HL-60 (cell line): ENCODE measurements around the gene TMF1.
A peak's percentile ranks its signal among the peaks of the same experiment; 100 is the strongest.

Source experiments
- DNase-seq, 2 experiments: peaks; one replicate each; pipeline ENCODE4 v3.0.0-alpha.2; 2010 to 2020; ENCODE audit warnings: low read depth in 1 of 2, low spot score in 1 of 2
- H3K27ac ChIP-seq: fragments of 250-450 bp; sonication (Bioruptor Pico); replicated peaks from 2 replicates; pipeline ENCODE4 v1.5.1; 2020; ENCODE audit warnings: mild to moderate bottlenecking, moderate library complexity
- H3K27me3 ChIP-seq: fragments of 250-450 bp; sonication (Bioruptor Pico); 2 replicates; pipeline ENCODE4 v1.5.1; 2021; ENCODE audit warnings: mild to moderate bottlenecking, moderate library complexity; ENCODE audit not compliant: insufficient read depth, poor library complexity, severe bottlenecking
- H3K4me3 ChIP-seq: replicated peaks from 2 replicates; pipeline ENCODE4 v1.5.1; 2011; ENCODE audit warnings: mild to moderate bottlenecking, control low read depth, low read length; ENCODE audit not compliant: insufficient read depth
- GABPA ChIP-seq: IDR thresholded peaks from 2 replicates; pipeline ENCODE4 v1.6.1; 2012; ENCODE audit warnings: low read depth
- POLR2AphosphoS5 ChIP-seq: IDR thresholded peaks from 2 replicates; pipeline ENCODE4 v1.6.1; 2012; ENCODE audit warnings: low read depth
- SPI1 ChIP-seq: IDR thresholded peaks from 2 replicates; pipeline ENCODE4 v1.6.1; 2012; ENCODE audit warnings: low read depth, mild to moderate bottlenecking, borderline replicate concordance
- TF ChIP-seq, protein P1 (sequence below): IDR thresholded peaks from 2 replicates; pipeline ENCODE4 v1.6.1; 2012; ENCODE audit warnings: low read depth; ENCODE audit not compliant: insufficient replicate concordance
- TF ChIP-seq, protein P2 (sequence below): IDR thresholded peaks from one replicate; pipeline ENCODE4 v1.5.1; 2011; ENCODE audit warnings: low read length, control low read depth, inconsistent platforms; ENCODE audit not compliant: insufficient read depth

TMF1 gene

DNA sequence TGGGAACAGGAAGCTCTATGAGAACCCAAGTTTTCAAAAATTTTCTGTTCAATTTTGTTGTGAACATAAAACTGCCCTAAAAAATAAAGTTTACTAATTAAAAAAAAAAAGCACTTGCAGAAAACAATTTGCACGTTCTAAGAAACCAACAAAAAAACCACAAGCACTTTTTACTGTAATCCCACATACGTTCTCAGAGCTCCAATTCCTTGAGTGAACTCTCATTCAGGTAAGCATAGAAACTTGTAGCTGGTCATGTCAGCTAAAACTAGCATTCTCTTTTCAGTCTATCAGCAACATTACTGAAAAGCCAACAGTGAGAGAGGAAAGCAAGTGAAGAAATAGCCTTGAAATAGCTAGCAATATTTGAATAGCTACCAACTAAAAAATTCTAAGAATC is 11.5 kb upstream of the TMF1 start:
- DNase-seq, result no peak
- no peaks in the 10 kb centered on the region for H3K27me3 ChIP-seq
- no peak overlapping the region for H3K4me3 ChIP-seq
- no peak overlapping the region for H3K27ac ChIP-seq
- TF ChIP-seq, protein P1, sequence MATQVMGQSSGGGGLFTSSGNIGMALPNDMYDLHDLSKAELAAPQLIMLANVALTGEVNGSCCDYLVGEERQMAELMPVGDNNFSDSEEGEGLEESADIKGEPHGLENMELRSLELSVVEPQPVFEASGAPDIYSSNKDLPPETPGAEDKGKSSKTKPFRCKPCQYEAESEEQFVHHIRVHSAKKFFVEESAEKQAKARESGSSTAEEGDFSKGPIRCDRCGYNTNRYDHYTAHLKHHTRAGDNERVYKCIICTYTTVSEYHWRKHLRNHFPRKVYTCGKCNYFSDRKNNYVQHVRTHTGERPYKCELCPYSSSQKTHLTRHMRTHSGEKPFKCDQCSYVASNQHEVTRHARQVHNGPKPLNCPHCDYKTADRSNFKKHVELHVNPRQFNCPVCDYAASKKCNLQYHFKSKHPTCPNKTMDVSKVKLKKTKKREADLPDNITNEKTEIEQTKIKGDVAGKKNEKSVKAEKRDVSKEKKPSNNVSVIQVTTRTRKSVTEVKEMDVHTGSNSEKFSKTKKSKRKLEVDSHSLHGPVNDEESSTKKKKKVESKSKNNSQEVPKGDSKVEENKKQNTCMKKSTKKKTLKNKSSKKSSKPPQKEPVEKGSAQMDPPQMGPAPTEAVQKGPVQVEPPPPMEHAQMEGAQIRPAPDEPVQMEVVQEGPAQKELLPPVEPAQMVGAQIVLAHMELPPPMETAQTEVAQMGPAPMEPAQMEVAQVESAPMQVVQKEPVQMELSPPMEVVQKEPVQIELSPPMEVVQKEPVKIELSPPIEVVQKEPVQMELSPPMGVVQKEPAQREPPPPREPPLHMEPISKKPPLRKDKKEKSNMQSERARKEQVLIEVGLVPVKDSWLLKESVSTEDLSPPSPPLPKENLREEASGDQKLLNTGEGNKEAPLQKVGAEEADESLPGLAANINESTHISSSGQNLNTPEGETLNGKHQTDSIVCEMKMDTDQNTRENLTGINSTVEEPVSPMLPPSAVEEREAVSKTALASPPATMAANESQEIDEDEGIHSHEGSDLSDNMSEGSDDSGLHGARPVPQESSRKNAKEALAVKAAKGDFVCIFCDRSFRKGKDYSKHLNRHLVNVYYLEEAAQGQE, result no peak
- TF ChIP-seq SPI1 (no peak), POLR2AphosphoS5 (no peak), GABPA (no peak)
- TF ChIP-seq, protein P2, sequence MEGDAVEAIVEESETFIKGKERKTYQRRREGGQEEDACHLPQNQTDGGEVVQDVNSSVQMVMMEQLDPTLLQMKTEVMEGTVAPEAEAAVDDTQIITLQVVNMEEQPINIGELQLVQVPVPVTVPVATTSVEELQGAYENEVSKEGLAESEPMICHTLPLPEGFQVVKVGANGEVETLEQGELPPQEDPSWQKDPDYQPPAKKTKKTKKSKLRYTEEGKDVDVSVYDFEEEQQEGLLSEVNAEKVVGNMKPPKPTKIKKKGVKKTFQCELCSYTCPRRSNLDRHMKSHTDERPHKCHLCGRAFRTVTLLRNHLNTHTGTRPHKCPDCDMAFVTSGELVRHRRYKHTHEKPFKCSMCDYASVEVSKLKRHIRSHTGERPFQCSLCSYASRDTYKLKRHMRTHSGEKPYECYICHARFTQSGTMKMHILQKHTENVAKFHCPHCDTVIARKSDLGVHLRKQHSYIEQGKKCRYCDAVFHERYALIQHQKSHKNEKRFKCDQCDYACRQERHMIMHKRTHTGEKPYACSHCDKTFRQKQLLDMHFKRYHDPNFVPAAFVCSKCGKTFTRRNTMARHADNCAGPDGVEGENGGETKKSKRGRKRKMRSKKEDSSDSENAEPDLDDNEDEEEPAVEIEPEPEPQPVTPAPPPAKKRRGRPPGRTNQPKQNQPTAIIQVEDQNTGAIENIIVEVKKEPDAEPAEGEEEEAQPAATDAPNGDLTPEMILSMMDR, result no peak

DNA sequence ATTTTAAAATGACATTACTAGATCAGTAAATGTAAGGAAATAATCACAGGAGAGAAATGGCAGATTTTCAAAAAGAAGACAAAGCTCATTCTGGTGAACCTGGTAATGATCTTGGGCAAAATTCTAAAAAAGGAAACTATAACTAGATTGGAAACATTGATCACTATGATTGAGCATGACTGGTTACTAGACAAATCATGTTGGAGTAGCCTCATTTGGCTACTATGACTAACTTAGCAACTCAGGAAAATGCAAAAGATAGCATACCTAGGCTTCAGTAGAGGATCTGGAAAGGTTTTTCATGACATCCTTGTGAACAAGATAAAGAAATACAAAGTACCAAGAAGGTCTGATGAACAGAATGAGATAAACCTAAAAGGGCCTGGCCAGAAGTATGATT is 7.6 kb upstream of the TMF1 start:
- no peak overlapping the region for H3K4me3 ChIP-seq
- H3K27me3 ChIP-seq, result no peaks in the 10 kb centered on the region
- no peak for DNase-seq
- TF ChIP-seq SPI1 (no peak), GABPA (no peak), POLR2AphosphoS5 (no peak)
- TF ChIP-seq, protein P2, result no peak
- TF ChIP-seq, protein P1, result no peak
- no peak overlapping the region for H3K27ac ChIP-seq

DNA sequence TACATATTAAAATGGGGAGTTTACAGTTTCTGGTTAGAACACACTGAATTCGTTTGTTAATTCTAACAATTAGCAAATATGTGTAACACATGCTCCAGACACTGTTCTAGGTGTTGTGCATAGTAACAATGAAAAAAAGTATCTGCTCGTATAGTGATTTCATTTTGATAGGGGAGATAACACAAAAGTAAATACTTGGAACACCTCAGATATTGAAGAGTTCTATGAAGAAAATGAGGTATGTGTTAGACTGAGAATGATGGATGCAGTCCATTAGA is 6.8 kb upstream of the TMF1 start:
- DNase-seq, result no peak

More for the DNA sequence above, 6.8 kb upstream of the TMF1 start:
- H3K4me3 ChIP-seq, result no peak overlapping the region
- TF ChIP-seq POLR2AphosphoS5 (no peak), SPI1 (no peak), GABPA (no peak)
- TF ChIP-seq, protein P1, result no peak
- H3K27ac ChIP-seq, result peak overlapping the region; percentile 66
- H3K27me3 ChIP-seq, result no peaks in the 10 kb centered on the region
